ENCODE results near the gene CCBE1.
A peak's percentile ranks its signal among the peaks of the same experiment; 100 is the strongest.

CCBE1 gene

GRCh38 chr18:59515147-59515546 lies 182.1 kb downstream of the CCBE1 start:
- DNase-seq (ENCODE audit: low spot score): no peak
- H3K4me1 ChIP-seq (ENCODE audit: insufficient read depth, poor library complexity, severe bottlenecking): peaks cover 8% of the 10 kb centered on the region
- H3K36me3 ChIP-seq (ENCODE audit: low read depth): no peaks in the 10 kb centered on the region
- H3K9me3 ChIP-seq (ENCODE audit: severe bottlenecking): no peaks in the 10 kb centered on the region
- H3K27ac ChIP-seq (ENCODE audit: poor library complexity, severe bottlenecking): no peak overlapping the region
- H3K4me3 ChIP-seq (ENCODE audit: severe bottlenecking): no peak overlapping the region
- no peak for ATAC-seq (ENCODE audit: low read depth)
- H3K27me3 ChIP-seq (ENCODE audit: insufficient read depth, poor library complexity, severe bottlenecking): no peaks in the 10 kb centered on the region
- no peak for TF ChIP-seq CTCF (IDR thresholded peaks at IDR 0.05; ENCODE audit: poor library complexity, severe bottlenecking)

GRCh38 chr18:59514203-59514602 lies 183.0 kb downstream of the CCBE1 start:
- Histone ChIP-seq H3K9me3 (ENCODE audit: severe bottlenecking) (no peaks in the 10 kb centered on the region), H3K4me1 (ENCODE audit: insufficient read depth, poor library complexity, severe bottlenecking) (peaks cover 8% of the 10 kb centered on the region), H3K4me3 (ENCODE audit: severe bottlenecking) (no peak overlapping the region), H3K27ac (ENCODE audit: poor library complexity, severe bottlenecking) (no peak overlapping the region), H3K36me3 (ENCODE audit: low read depth) (no peaks in the 10 kb centered on the region), H3K27me3 (ENCODE audit: insufficient read depth, poor library complexity, severe bottlenecking) (no peaks in the 10 kb centered on the region)
- DNase-seq (ENCODE audit: low spot score) (no peak), ATAC-seq (ENCODE audit: low read depth) (no peak)
- no peak for TF ChIP-seq CTCF (IDR thresholded peaks at IDR 0.05; ENCODE audit: poor library complexity, severe bottlenecking)

- Histone ChIP-seq H3K9me3 (ENCODE audit: severe bottlenecking) (no peaks in the 10 kb centered on the region), H3K4me3 (ENCODE audit: severe bottlenecking) (no peak overlapping the region), H3K27me3 (ENCODE audit: insufficient read depth, poor library complexity, severe bottlenecking) (no peaks in the 10 kb centered on the region), H3K4me1 (ENCODE audit: insufficient read depth, poor library complexity, severe bottlenecking) (peaks cover 8% of the 10 kb centered on the region), H3K27ac (ENCODE audit: poor library complexity, severe bottlenecking) (no peak overlapping the region), H3K36me3 (ENCODE audit: low read depth) (no peaks in the 10 kb centered on the region)
- TF ChIP-seq CTCF (IDR thresholded peaks at IDR 0.05; ENCODE audit: poor library complexity, severe bottlenecking): no peak
- ATAC-seq (ENCODE audit: low read depth) (peak; percentile 53), DNase-seq (ENCODE audit: low spot score) (no peak)
Observed at GRCh38 chr18:59512025-59512755, 185.0 kb downstream of the CCBE1 start.

GRCh38 chr18:59509481-59510442 lies 187.5 kb downstream of the CCBE1 start:
- no peak overlapping the region for H3K27ac ChIP-seq (ENCODE audit: poor library complexity, severe bottlenecking)
- no peaks in the 10 kb centered on the region for H3K27me3 ChIP-seq (ENCODE audit: insufficient read depth, poor library complexity, severe bottlenecking)
- H3K4me1 ChIP-seq (ENCODE audit: insufficient read depth, poor library complexity, severe bottlenecking): no peaks in the 10 kb centered on the region
- H3K9me3 ChIP-seq (ENCODE audit: severe bottlenecking): no peaks in the 10 kb centered on the region
- no peak overlapping the region for H3K4me3 ChIP-seq (ENCODE audit: severe bottlenecking)
- no peak for DNase-seq (ENCODE audit: low spot score)
- no peaks in the 10 kb centered on the region for H3K36me3 ChIP-seq (ENCODE audit: low read depth)
- TF ChIP-seq CTCF (IDR thresholded peaks at IDR 0.05; ENCODE audit: poor library complexity, severe bottlenecking): no peak
- no peak for ATAC-seq (ENCODE audit: low read depth)

Measured in RWPE2 (cell line).